AG08396 (cell line): ENCODE results near the gene PATL2.
"Not testable (repeated sequence)": the region's sequence is repeated elsewhere in the genome, so short reads cannot be mapped to it uniquely, and the experiment has no call there.

ENCODE experiments used
- DNase-seq: peaks from one replicate; pipeline ENCODE4 v3.0.0; 2012; ENCODE audit warnings: low spot score, mixed read lengths

PATL2 gene

GRCh38 chr15:44711096-44711742 lies at the start of gene PATL2, which contains the start of gene B2M:
Gene PATL2 (minus strand): TSS chr15:44711323. CDS start chr15:44676490, 34,833 bp downstream.
Gene B2M (plus strand): TSS chr15:44711517. CDS start chr15:44711547, 30 bp downstream.
- DNase-seq: peak; percentile 95

- DNase-seq: no peak
Observed at GRCh38 chr15:44753345-44753744, 42.2 kb upstream of the PATL2 start.

- DNase-seq: not testable (repeated sequence)
Observed at GRCh38 chr15:44743454-44743853, 32.3 kb upstream of the PATL2 start.

- not testable (repeated sequence) for DNase-seq
Observed at GRCh38 chr15:44739222-44739847, 28.2 kb upstream of the PATL2 start.

- peak; percentile 30 for DNase-seq
Observed at GRCh38 chr15:44738340-44738984, 27.3 kb upstream of the PATL2 start.

- DNase-seq: no peak
Observed at GRCh38 chr15:44736181-44736765, 25.1 kb upstream of the PATL2 start, which contains the start of gene TRIM69. Gene TRIM69 (plus strand): TSS chr15:44736528. CDS start chr15:44736705, 177 bp downstream.

- DNase-seq: no peak
Observed at GRCh38 chr15:44735482-44736180, 24.5 kb upstream of the PATL2 start.

GRCh38 chr15:44734839-44735481 lies 23.8 kb upstream of the PATL2 start:
- no peak for DNase-seq

- DNase-seq: no peak
Observed at GRCh38 chr15:44729408-44730127, 18.4 kb upstream of the PATL2 start.

GRCh38 chr15:44728576-44729407 lies 17.7 kb upstream of the PATL2 start:
- DNase-seq: peak; percentile 88

- DNase-seq: not testable (repeated sequence)
Observed at GRCh38 chr15:44728232-44728575, 17.1 kb upstream of the PATL2 start.

GRCh38 chr15:44727485-44728231 lies 16.5 kb upstream of the PATL2 start:
- DNase-seq: no peak

GRCh38 chr15:44726568-44727484 lies 15.7 kb upstream of the PATL2 start:
- peak; percentile 63 for DNase-seq

GRCh38 chr15:44726136-44726535 lies 15.0 kb upstream of the PATL2 start:
- DNase-seq: no peak

GRCh38 chr15:44722011-44722410 lies 10.9 kb upstream of the PATL2 start:
- no peak for DNase-seq

GRCh38 chr15:44720460-44721176 lies 9.5 kb upstream of the PATL2 start:
- DNase-seq: no peak

- DNase-seq: not testable (repeated sequence)
Observed at GRCh38 chr15:44720000-44720435, 8.9 kb upstream of the PATL2 start.
